ENCODE results near the gene OBSCN.

Gene OBSCN

GRCh38 chr1:228310162-228310792, 102.4 kb downstream of the OBSCN start:
- H3K4me3 ChIP-seq (ENCODE audit: low read length), result no peak overlapping the region
- no peak for DNase-seq (ENCODE audit: low read depth)
- no peak for TF ChIP-seq CTCF (IDR thresholded peaks at IDR 0.05; ENCODE audit: insufficient read depth, low read depth, low read length, missing control alignments)

GRCh38 chr1:228311091-228311490, 103.2 kb downstream of the OBSCN start:
- no peak for DNase-seq (ENCODE audit: low read depth)
- no peak overlapping the region for H3K4me3 ChIP-seq (ENCODE audit: low read length)
- TF ChIP-seq CTCF (IDR thresholded peaks at IDR 0.05; ENCODE audit: insufficient read depth, low read depth, low read length, missing control alignments), result no peak

- DNase-seq (ENCODE audit: low read depth), result no peak
These were observed 104.4 kb downstream of the OBSCN start for GRCh38 chr1:228312136-228312764.

GRCh38 chr1:228313536-228314277, 105.9 kb downstream of the OBSCN start:
- H3K4me3 ChIP-seq (ENCODE audit: low read length), result no peak overlapping the region
- DNase-seq (ENCODE audit: low read depth), result no peak
- TF ChIP-seq CTCF (IDR thresholded peaks at IDR 0.05; ENCODE audit: insufficient read depth, low read depth, low read length, missing control alignments), result no peak

More at GRCh38 chr1:228312136-228312764, 104.4 kb downstream of the OBSCN start:
- H3K4me3 ChIP-seq (ENCODE audit: low read length), result no peak overlapping the region
- no peak for TF ChIP-seq CTCF (IDR thresholded peaks at IDR 0.05; ENCODE audit: insufficient read depth, low read depth, low read length, missing control alignments)

- no peak overlapping the region for H3K4me3 ChIP-seq (ENCODE audit: low read length)
- TF ChIP-seq CTCF (IDR thresholded peaks at IDR 0.05; ENCODE audit: insufficient read depth, low read depth, low read length, missing control alignments), result no peak
- DNase-seq (ENCODE audit: low read depth), result no peak
These were observed 106.4 kb downstream of the OBSCN start for GRCh38 chr1:228314315-228314657.

GRCh38 chr1:228314658-228315483, 107.0 kb downstream of the OBSCN start:
- DNase-seq (ENCODE audit: low read depth), result no peak
- no peak for TF ChIP-seq CTCF (IDR thresholded peaks at IDR 0.05; ENCODE audit: insufficient read depth, low read depth, low read length, missing control alignments)
- H3K4me3 ChIP-seq (ENCODE audit: low read length), result no peak overlapping the region
